ENCODE measurements around the gene PRR14L. TPM values are rescaled to one million over a fixed set of nuclear protein-coding genes. Genes with fewer than 3 reads are reported as not detected.

PRR14L gene
- polyA plus RNA-seq, 1 of the 3 experiments (the other 2 are of a cell fraction): 5.9 TPM

DNA sequence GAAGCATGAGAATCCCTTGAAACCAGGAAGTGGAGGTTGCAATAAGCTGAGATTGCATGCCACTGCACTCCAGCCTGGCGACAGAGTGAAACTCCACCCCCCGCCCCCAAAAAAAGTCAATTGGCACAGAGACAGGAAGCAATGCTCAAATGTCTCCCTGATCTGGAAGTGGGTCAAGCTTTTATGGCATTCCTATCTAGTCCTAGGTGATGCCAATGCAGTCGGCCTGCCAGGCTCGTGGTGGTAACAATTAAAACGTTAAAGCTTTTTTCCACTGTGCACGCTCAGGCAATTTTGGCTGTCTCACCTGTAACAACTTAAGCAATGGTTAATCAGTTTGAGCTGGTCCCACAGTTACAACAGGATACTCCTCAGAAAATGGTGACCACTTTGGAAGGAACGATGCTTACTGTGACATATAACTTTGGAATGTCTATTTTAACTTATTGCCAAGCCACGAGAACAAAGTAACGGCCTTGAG, 69.0 kb downstream of the PRR14L start:
- Histone ChIP-seq H3K79me2 (ENCODE audit: insufficient read depth) (no peaks in the 10 kb centered on the region), H4K20me1 (ENCODE audit: insufficient read depth) (no peaks in the 10 kb centered on the region), H2AFZ (ENCODE audit: low read depth) (no peak overlapping the region; the same call in 1 of the 2 replicates), H3K4me3 (ENCODE audit: low read depth in 2 of 2, low read length in 1 of 2) (no peak overlapping the region), H3K9me2 (no peaks in the 10 kb centered on the region), H3K27ac (ENCODE audit: low read depth in 2 of 2, low read length in 1 of 2) (peak overlapping the region; percentile 60 to 86; a peak in 3 of 4 replicates), H3K9ac (peak overlapping the region; percentile 34; the same call in 1 of the 2 replicates), H3K27me3 (ENCODE audit: insufficient read depth) (no peaks in the 10 kb centered on the region), H3K4me1 (ENCODE audit: control insufficient read depth in 1 of 2, insufficient read depth in 2 of 2, low read depth in 1 of 2, low read length in 1 of 2) (peaks cover 2 to 19% of the 10 kb centered on the region in 2 experiments; a peak in 3 of 4 replicates), H3K36me3 (replicated peaks in 1 of 2; ENCODE audit: control insufficient read depth in 1 of 2, insufficient read depth in 2 of 2, low read length in 1 of 2) (peaks cover 14 to 22% of the 10 kb centered on the region in 2 experiments), H3F3A (replicated peaks; ENCODE audit: insufficient read depth) (peaks cover 41% of the 10 kb centered on the region), H3K4me2 (peak overlapping the region; percentile 57), H3K9me3 (no peaks in the 10 kb centered on the region)
- no peak for DNase-seq
- WGBS (ENCODE audit: low lambda C conversion rate): 39% methylated on average over 9 of the region's 9 CpGs
- ChIA-PET POLR2A (no interaction called here), CTCF (interaction anchor here (0.7 to 1.8 kb wide), 5 partner anchors 9 to 290 kb away, joined by 3 to 8 read pairs (median 3); no protein-coding TSS in a partner anchor)
- TF ChIP-seq, protein P1, sequence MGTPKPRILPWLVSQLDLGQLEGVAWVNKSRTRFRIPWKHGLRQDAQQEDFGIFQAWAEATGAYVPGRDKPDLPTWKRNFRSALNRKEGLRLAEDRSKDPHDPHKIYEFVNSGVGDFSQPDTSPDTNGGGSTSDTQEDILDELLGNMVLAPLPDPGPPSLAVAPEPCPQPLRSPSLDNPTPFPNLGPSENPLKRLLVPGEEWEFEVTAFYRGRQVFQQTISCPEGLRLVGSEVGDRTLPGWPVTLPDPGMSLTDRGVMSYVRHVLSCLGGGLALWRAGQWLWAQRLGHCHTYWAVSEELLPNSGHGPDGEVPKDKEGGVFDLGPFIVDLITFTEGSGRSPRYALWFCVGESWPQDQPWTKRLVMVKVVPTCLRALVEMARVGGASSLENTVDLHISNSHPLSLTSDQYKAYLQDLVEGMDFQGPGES (IDR thresholded peaks at IDR 0.05; ENCODE audit: low read depth, low read length): no peak
- TF ChIP-seq TEAD4 (IDR thresholded peaks at IDR 0.05; ENCODE audit: borderline replicate concordance, insufficient read depth) (no peak), FOXM1 (IDR thresholded peaks at IDR 0.05; ENCODE audit: low read depth) (0 out of 2 replicates have a peak, but pooled peaks have one; percentile 33), ELF1 (IDR thresholded peaks at IDR 0.05) (peak; percentile 48; the same call in 1 of the 2 replicates), GABPA (IDR thresholded peaks at IDR 0.05; ENCODE audit: low read depth) (no peak), NRF1 (IDR thresholded peaks at IDR 0.05; ENCODE audit: low read depth, low read length) (no peak), TCF12 (IDR thresholded peaks at IDR 0.05) (0 out of 2 replicates have a peak, but pooled peaks have one; percentile 28), EP300 (IDR thresholded peaks at IDR 0.05; ENCODE audit: borderline replicate concordance in 1 of 2, low read depth in 1 of 2, low read length in 1 of 2) (peak in 1 of 2 experiments; percentile 33; a peak in 1 of 4 replicates), FOSL2 (IDR thresholded peaks at IDR 0.05; ENCODE audit: borderline replicate concordance, low read depth) (peak; percentile 46; the same call in 1 of the 2 replicates), JUND (IDR thresholded peaks at IDR 0.05) (peak; percentile 47; the same call in 1 of the 2 replicates), FOXJ3 (CRISPR knock-in tag; IDR thresholded peaks at IDR 0.05) (no peak), SMC3 (IDR thresholded peaks at IDR 0.05; ENCODE audit: low read depth, low read length) (no peak), CHD2 (IDR thresholded peaks at IDR 0.05; ENCODE audit: low read length, partially characterized antibody) (no peak), RFX5 (IDR thresholded peaks at IDR 0.05; ENCODE audit: low read length) (no peak), RCOR1 (IDR thresholded peaks at IDR 0.05; ENCODE audit: low read length) (no peak), YY1 (IDR thresholded peaks at IDR 0.05; ENCODE audit: low read depth) (no peak), EZH2phosphoT487 (IDR thresholded peaks at IDR 0.05; ENCODE audit: borderline replicate concordance, low read depth) (no peak), SIN3A (IDR thresholded peaks at IDR 0.05; ENCODE audit: borderline replicate concordance, low read depth, low read length) (no peak), POLR2AphosphoS5 (IDR thresholded peaks at IDR 0.05; ENCODE audit: low read depth, low read length) (no peak)
- TF ChIP-seq, protein P2, sequence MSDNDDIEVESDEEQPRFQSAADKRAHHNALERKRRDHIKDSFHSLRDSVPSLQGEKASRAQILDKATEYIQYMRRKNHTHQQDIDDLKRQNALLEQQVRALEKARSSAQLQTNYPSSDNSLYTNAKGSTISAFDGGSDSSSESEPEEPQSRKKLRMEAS (IDR thresholded peaks at IDR 0.05; ENCODE audit: low read depth): 0 out of 2 replicates have a peak, but pooled peaks have one; percentile 0
- TF ChIP-seq, protein P3, sequence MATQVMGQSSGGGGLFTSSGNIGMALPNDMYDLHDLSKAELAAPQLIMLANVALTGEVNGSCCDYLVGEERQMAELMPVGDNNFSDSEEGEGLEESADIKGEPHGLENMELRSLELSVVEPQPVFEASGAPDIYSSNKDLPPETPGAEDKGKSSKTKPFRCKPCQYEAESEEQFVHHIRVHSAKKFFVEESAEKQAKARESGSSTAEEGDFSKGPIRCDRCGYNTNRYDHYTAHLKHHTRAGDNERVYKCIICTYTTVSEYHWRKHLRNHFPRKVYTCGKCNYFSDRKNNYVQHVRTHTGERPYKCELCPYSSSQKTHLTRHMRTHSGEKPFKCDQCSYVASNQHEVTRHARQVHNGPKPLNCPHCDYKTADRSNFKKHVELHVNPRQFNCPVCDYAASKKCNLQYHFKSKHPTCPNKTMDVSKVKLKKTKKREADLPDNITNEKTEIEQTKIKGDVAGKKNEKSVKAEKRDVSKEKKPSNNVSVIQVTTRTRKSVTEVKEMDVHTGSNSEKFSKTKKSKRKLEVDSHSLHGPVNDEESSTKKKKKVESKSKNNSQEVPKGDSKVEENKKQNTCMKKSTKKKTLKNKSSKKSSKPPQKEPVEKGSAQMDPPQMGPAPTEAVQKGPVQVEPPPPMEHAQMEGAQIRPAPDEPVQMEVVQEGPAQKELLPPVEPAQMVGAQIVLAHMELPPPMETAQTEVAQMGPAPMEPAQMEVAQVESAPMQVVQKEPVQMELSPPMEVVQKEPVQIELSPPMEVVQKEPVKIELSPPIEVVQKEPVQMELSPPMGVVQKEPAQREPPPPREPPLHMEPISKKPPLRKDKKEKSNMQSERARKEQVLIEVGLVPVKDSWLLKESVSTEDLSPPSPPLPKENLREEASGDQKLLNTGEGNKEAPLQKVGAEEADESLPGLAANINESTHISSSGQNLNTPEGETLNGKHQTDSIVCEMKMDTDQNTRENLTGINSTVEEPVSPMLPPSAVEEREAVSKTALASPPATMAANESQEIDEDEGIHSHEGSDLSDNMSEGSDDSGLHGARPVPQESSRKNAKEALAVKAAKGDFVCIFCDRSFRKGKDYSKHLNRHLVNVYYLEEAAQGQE (IDR thresholded peaks at IDR 0.05; ENCODE audit: low read depth, low read length): no peak
- TF ChIP-seq, protein P4, sequence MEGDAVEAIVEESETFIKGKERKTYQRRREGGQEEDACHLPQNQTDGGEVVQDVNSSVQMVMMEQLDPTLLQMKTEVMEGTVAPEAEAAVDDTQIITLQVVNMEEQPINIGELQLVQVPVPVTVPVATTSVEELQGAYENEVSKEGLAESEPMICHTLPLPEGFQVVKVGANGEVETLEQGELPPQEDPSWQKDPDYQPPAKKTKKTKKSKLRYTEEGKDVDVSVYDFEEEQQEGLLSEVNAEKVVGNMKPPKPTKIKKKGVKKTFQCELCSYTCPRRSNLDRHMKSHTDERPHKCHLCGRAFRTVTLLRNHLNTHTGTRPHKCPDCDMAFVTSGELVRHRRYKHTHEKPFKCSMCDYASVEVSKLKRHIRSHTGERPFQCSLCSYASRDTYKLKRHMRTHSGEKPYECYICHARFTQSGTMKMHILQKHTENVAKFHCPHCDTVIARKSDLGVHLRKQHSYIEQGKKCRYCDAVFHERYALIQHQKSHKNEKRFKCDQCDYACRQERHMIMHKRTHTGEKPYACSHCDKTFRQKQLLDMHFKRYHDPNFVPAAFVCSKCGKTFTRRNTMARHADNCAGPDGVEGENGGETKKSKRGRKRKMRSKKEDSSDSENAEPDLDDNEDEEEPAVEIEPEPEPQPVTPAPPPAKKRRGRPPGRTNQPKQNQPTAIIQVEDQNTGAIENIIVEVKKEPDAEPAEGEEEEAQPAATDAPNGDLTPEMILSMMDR (IDR thresholded peaks at IDR 0.05): no peak
- TF ChIP-seq, protein P5, sequence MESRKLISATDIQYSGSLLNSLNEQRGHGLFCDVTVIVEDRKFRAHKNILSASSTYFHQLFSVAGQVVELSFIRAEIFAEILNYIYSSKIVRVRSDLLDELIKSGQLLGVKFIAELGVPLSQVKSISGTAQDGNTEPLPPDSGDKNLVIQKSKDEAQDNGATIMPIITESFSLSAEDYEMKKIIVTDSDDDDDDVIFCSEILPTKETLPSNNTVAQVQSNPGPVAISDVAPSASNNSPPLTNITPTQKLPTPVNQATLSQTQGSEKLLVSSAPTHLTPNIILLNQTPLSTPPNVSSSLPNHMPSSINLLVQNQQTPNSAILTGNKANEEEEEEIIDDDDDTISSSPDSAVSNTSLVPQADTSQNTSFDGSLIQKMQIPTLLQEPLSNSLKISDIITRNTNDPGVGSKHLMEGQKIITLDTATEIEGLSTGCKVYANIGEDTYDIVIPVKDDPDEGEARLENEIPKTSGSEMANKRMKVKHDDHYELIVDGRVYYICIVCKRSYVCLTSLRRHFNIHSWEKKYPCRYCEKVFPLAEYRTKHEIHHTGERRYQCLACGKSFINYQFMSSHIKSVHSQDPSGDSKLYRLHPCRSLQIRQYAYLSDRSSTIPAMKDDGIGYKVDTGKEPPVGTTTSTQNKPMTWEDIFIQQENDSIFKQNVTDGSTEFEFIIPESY (IDR thresholded peaks at IDR 0.05; ENCODE audit: borderline replicate concordance, low read depth): no peak
- TF ChIP-seq, protein P6, sequence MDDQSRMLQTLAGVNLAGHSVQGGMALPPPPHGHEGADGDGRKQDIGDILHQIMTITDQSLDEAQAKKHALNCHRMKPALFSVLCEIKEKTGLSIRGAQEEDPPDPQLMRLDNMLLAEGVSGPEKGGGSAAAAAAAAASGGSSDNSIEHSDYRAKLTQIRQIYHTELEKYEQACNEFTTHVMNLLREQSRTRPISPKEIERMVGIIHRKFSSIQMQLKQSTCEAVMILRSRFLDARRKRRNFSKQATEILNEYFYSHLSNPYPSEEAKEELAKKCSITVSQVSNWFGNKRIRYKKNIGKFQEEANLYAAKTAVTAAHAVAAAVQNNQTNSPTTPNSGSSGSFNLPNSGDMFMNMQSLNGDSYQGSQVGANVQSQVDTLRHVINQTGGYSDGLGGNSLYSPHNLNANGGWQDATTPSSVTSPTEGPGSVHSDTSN (IDR thresholded peaks at IDR 0.05): no peak; the same call in 1 of the 2 replicates
